ENCODE measurements around the gene HEXB. TPM values are rescaled to one million over a fixed set of nuclear protein-coding genes. Genes with fewer than 3 reads are reported as not detected.
"Not testable (repeated sequence)": the region's sequence is repeated elsewhere in the genome, so short reads cannot be mapped to it uniquely, and the experiment has no call there.

Gene HEXB
- total RNA-seq, 1 donor from 2014 or later: 94.2 TPM

DNA sequence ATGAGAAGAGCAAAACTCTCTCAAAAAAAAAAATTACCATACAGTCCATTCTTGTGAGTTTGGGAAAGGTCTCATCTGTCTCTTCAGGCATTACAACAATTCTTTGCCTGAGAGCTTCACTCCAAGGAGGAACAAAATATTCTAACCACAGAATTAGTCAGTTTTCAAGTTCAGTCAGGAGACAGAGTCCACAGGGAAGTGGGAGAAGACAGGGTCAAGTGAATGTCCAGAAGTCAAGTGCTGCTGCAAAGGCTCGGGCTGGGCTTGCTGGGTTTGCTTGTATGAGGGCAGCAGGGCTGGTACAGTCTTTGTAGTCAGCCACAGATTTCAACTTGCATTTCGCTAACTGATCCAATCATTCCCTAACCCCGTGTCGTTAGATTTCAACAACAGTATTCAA, 17.6 kb upstream of the HEXB start:
- DNase-seq (ENCODE audit: low read depth): no peak
- H3K4me3 ChIP-seq (ENCODE audit: low read depth, low read length): no peak overlapping the region
- TF ChIP-seq, protein P1, sequence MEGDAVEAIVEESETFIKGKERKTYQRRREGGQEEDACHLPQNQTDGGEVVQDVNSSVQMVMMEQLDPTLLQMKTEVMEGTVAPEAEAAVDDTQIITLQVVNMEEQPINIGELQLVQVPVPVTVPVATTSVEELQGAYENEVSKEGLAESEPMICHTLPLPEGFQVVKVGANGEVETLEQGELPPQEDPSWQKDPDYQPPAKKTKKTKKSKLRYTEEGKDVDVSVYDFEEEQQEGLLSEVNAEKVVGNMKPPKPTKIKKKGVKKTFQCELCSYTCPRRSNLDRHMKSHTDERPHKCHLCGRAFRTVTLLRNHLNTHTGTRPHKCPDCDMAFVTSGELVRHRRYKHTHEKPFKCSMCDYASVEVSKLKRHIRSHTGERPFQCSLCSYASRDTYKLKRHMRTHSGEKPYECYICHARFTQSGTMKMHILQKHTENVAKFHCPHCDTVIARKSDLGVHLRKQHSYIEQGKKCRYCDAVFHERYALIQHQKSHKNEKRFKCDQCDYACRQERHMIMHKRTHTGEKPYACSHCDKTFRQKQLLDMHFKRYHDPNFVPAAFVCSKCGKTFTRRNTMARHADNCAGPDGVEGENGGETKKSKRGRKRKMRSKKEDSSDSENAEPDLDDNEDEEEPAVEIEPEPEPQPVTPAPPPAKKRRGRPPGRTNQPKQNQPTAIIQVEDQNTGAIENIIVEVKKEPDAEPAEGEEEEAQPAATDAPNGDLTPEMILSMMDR (conservative IDR thresholded peaks at IDR 0.05; ENCODE audit: low read depth, low read length): no peak

DNA sequence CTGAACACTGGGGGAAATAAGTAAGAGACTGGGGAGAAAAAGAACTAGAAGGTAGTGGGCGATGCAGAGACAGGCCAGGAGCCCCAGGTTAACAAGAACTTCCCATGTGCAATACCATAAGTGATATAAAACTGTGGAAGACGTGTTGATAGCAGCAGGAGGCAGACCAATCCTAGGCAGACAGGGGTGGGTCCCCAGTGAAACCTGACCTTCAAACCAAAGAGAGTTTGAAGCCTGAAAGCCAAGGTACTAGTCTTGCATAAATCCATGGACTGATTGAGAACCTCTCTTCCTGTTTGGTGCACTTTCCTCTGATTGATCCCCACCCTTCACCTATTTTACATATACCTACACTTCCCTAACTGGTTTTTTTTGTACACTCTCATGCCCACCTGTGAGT, 15.2 kb upstream of the HEXB start:
- DNase-seq (ENCODE audit: low read depth): no peak
- no peak overlapping the region for H3K4me3 ChIP-seq (ENCODE audit: low read depth, low read length)
- TF ChIP-seq, protein P1 (conservative IDR thresholded peaks at IDR 0.05; ENCODE audit: low read depth, low read length): no peak

DNA sequence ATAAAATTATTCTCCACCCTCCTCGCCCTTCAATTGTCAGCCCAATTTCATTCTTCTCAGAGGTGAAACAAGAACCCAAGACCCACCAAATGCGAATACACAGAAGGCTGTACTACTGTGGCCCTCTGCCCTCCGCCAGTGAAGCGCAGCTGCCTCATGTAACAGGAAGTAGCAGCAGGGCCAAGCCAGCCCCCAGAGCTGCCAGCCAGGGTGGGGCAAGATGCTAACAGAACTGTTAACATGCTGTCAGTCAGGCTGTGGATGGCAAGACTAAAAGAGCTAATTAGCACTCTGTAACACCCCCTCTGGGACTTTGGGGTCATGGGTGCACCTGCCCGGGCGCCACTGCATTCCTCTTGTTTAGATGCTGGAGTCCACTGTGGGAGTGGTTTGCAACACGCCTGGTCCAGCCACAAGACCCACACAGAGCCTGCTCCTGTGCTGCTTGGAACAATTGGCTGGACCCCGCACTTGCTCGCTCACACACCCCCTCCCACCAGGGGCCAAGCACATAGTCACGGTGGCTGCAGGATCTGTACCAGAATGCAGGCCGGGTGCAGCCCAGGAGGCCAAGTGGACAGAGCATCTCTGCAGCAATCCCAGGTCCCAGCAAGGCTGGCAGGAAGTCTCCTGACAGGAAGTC, 14.5 kb upstream of the HEXB start:
- H3K4me3 ChIP-seq (ENCODE audit: low read depth, low read length): no peak overlapping the region
- TF ChIP-seq, protein P1 (conservative IDR thresholded peaks at IDR 0.05; ENCODE audit: low read depth, low read length): no peak
- DNase-seq (ENCODE audit: low read depth): no peak

DNA sequence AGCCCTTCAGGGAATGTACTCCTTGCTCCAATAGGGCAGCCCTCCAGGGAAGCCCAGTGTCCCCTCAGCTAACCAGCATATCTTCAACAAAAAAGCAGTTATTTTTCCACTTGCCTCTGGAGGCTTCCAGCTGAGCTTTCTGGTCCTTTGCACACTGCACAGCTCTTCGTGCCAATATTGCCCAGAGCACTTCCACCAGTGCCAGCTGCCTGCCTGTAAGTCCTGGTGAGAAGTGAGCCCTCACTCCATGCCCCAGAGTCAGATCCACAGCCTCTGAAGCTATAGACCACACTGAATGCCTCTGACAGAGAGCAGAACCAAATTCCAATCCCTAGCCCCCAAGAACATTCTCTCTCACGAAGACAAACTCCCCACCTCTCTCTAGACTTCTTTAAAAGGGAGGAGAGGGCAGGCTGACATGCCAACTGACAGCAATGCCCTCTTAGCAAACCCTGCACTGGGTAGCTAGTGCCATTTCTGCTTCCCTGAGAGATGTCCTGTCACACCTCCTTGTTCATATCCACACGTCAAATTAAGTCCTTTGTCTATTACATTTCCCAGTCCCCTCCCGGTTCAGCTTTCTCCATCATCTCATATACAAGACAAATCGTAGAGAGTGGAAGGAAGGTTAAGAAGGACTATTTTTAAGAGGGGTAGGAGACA, 12.7 kb upstream of the HEXB start:
- no peak overlapping the region for H3K4me3 ChIP-seq (ENCODE audit: low read depth, low read length)
- TF ChIP-seq, protein P1 (conservative IDR thresholded peaks at IDR 0.05; ENCODE audit: low read depth, low read length): no peak
- no peak for DNase-seq (ENCODE audit: low read depth)

DNA sequence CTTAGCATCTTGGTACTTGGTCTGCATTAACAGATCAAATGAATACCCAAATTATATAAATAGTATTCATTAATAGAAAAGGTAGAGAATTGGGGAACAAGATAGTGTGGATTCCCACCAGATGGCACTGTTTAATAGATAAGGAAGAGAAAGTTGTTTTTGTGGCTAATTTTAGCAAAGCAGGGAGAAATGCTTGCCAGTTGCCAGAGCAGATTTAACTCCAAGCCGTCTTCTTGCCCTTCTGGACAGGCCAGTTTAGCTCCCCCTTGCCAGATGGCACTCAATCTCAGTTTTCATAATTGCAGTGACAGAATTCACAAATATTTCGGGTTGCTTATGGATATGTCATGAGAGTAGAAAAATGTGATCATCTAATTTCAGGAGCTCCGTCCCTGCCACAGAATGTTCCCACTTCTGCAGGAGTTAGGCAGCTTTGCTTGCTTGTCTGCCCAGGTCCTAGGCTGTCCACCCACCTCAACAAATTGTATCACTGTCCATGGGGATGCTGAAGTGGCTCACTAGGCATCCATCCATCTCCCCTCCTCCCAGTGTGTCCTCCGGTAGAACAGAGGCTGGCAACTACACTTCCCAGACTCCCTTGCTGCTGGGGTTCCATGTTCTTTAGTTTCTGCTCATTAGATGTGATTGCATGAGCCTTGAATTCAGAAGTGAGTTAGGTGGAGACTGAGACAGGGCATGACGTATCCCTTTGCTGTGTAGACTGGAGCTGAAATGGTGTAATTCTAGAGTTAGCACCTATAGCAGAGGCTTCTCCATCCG, 11.8 kb upstream of the HEXB start:
- no peak for DNase-seq (ENCODE audit: low read depth)
- TF ChIP-seq, protein P1 (conservative IDR thresholded peaks at IDR 0.05; ENCODE audit: low read depth, low read length): peak; percentile 55
- H3K4me3 ChIP-seq (ENCODE audit: low read depth, low read length): no peak overlapping the region

DNA sequence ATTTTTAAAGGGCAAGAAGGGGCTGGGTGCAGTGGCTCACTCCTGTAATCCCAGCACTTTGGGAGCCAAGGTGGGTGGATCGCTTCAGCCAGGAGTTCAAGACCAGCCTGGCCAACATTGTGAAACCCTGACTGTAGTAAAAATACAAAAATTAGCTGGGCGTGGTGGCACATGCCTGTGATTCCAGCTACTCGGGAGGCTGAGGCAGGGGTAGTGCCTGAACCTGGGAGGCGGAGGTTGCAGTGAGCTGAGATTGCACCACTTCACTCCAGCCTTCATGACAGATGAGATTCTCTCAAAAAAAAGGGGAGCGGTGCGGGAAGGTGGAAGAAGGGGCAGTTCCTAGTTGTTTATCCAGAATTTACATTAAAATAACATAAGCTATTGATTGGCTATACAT, 8.6 kb upstream of the HEXB start:
- H3K4me3 ChIP-seq (ENCODE audit: low read depth, low read length); DNase-seq (ENCODE audit: low read depth): not testable (repeated sequence)

DNA sequence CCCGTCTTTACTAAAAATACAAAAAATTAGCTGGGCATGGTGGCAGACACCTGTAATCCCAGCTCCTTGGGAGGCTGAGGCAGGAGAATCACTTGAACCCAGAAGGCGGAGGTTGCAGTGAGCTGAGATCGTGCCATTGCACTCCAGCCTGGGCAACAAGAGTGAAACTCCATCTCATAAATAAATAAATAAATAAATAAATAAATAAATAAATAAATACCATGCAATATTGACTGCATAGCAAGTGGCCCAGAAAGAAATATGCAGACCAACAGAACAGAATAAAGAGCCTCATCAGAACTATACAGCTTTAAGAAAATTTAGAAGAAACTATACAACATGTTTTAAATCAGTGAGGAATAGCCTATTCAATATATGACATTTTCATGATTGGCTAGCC, 6.9 kb upstream of the HEXB start:
- H3K4me3 ChIP-seq (ENCODE audit: low read depth, low read length); DNase-seq (ENCODE audit: low read depth): not testable (repeated sequence)

DNA sequence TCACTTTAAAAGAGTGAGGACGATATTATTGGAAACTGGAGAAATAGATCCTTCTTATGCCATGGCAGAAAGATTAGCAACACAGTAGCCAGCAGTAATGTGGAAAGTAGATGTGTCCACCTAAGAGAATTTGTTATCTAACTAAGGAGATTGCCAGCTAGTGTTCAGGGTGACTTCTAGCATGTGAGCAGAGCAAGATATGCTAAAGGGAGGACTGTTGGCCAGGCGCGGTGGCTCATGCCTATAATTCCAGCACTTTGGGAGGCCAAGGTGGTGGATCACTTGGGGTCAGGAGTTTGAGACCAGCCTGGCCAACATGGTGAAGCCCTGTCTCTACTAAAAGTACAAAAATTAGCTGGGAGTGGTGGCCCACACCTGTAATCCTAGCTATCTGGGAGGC, 5.7 kb upstream of the HEXB start:
- not testable (repeated sequence) for H3K4me3 ChIP-seq (ENCODE audit: low read depth, low read length); DNase-seq (ENCODE audit: low read depth)

Measured in epithelial cell of proximal tubule (primary cell).